ENCODE results near the gene TRIM50. TPM values are rescaled to one million over a fixed set of nuclear protein-coding genes. Genes with fewer than 3 reads are reported as not detected.

TRIM50 gene
- total RNA-seq, result not detected

DNA sequence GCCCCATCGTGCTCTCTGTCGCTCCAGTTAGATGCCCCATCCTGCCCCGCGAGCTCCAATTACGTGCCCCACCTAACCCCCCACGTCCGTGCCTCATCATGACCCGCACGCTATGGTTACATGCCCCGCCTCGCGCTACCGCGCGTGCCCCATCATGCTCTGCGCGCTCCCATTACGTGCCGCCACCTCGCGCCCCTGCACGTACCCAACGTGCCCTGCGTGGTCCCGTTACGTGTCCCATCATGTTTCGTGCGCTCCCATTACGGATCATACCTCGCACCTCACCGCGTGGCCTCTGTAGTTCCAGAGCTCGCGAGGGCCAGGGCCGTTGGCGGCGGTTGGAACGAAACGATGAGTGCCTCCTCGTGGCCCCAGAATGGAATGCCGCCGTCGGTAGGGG, at the start of gene TRIM50, which contains the start of gene FKBP6:
Gene TRIM50 (minus strand): TSS at position 161 of the 400 bp plus-strand sequence. CDS start 3,295 bp downstream, outside the sequence.
Gene FKBP6 (plus strand): TSS at position 240 of the 400 bp plus-strand sequence. CDS start 268 bp downstream, outside the sequence.

DNA sequence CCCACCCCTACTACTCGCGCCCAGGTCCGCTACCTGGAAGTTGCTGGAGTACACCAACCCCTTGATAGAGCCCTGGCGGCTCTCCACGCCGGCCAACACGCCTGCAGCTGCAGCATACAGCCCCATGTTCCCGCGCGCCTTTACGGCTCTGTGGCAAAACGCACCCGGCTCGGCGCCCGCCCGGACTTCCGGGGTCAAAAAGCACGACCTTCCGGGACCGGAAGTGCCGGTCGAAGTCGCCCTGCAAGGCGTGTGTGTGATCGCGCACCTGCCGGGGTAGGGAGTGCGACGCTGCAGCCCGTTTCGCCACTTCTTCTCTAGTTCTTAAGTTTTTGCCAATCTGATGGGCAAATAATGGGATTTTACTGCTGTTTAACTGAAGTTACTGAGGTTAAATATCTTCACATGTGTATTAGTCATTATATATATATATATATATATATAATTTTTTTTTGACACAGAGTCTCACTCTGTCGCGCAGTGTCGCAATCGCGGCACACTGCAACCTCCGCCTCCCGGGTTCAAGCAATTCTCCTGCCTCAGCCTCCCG, 19.1 kb downstream of the TRIM50 start, which contains the start of gene NSUN5:
Gene NSUN5 (minus strand): TSS at position 162 of the 550 bp plus-strand sequence. CDS start 36 bp downstream, at position 126.

Small RNA genes within 50 kb of the gene (small RNA-seq; reads per million reads assigned to genes)
- gene RNU6-1080P, result not detected

Other genes with a start within 250 kb of the TRIM50 start
- not detected for gene SPDYE9, start 242.0 kb downstream of the TRIM50 start, total RNA-seq
- 18.2 TPM for gene NSUN5, start 19.3 kb downstream of the TRIM50 start, total RNA-seq
- gene FKBP6, start 79 bp upstream of the TRIM50 start, total RNA-seq, result not detected
- 5.1 TPM for gene FZD9, start 105.7 kb upstream of the TRIM50 start, total RNA-seq
- 52.1 TPM for gene BAZ1B, start 194.2 kb upstream of the TRIM50 start, total RNA-seq
- gene BCL7B, start 229.6 kb upstream of the TRIM50 start, total RNA-seq, result 11.1 TPM

Data from diencephalon (tissue), 1 donor.